Frontal cortex (tissue), 4 donors: Measurements from ENCODE around the gene METAP1D. TPM values are rescaled to one million over a fixed set of nuclear protein-coding genes. Genes with fewer than 3 reads are reported as not detected.
"Not testable (repeated sequence)": the region's sequence is repeated elsewhere in the genome, so short reads cannot be mapped to it uniquely, and the experiment has no call there.

Experiments
- DNase-seq, 2 donors: peaks; one replicate each; pipeline ENCODE4 v3.0.0; 2012; ENCODE audit warnings: low spot score in 2 of 2
- FAIRE-seq: peaks from 2 replicates; lab custom pipeline; 2012; peaks lifted over from hg19 to GRCh38; lab: Jason Lieb, UNC
- total RNA-seq: library from RNA; depleted of rRNA; stranded (reverse); fragments of >200 nt; gene quantifications from one replicate; pipeline ENCODE4 v1.2.3, GENCODE V29; 2014
- donor health status: control.
- donor health status: control.
- donor health status: control.

METAP1D gene
- total RNA-seq: 6.1 TPM

GRCh38 chr2:171999604-172000469 lies at the start of gene METAP1D:
METAP1D (plus strand) TSS chr2:171999953; CDS start chr2:171999970, 17 bp downstream.
- FAIRE-seq: no peak
- peak; percentile 93 to 94 for DNase-seq

GRCh38 chr2:171952276-171952675 lies 47.5 kb upstream of the METAP1D start:
- no peak for DNase-seq
- no peak for FAIRE-seq

- FAIRE-seq (no peak), DNase-seq (no peak)
Measured at GRCh38 chr2:171952748-171953147, 47.0 kb upstream of the METAP1D start.

- FAIRE-seq (no peak), DNase-seq (no peak)
Measured at GRCh38 chr2:171956135-171956825, 43.5 kb upstream of the METAP1D start.

- DNase-seq (no peak), FAIRE-seq (no peak)
Measured at GRCh38 chr2:171957061-171957460, 42.7 kb upstream of the METAP1D start.

- no peak for DNase-seq
- no peak for FAIRE-seq
Measured at GRCh38 chr2:171958475-171958874, 41.3 kb upstream of the METAP1D start.

- FAIRE-seq (no peak), DNase-seq (no peak)
Measured at GRCh38 chr2:171959998-171960397, 39.8 kb upstream of the METAP1D start.

GRCh38 chr2:171960570-171960969 lies 39.2 kb upstream of the METAP1D start:
- FAIRE-seq: no peak
- DNase-seq: no peak

- FAIRE-seq: no peak
- DNase-seq: no peak
Measured at GRCh38 chr2:171963198-171963597, 36.6 kb upstream of the METAP1D start.

- DNase-seq (no peak), FAIRE-seq (no peak)
Measured at GRCh38 chr2:171964308-171964707, 35.4 kb upstream of the METAP1D start.

- FAIRE-seq (no peak), DNase-seq (no peak)
Measured at GRCh38 chr2:171965238-171965637, 34.5 kb upstream of the METAP1D start.

- DNase-seq: no peak
- FAIRE-seq: no peak
Measured at GRCh38 chr2:171965661-171966060, 34.1 kb upstream of the METAP1D start.

GRCh38 chr2:171966235-171966634 lies 33.5 kb upstream of the METAP1D start:
- DNase-seq (no peak), FAIRE-seq (no peak)

GRCh38 chr2:171966688-171967087 lies 33.1 kb upstream of the METAP1D start:
- FAIRE-seq: no peak
- DNase-seq: no peak

GRCh38 chr2:171968509-171968908 lies 31.2 kb upstream of the METAP1D start:
- DNase-seq: no peak
- FAIRE-seq: no peak

- FAIRE-seq (no peak), DNase-seq (no peak)
Measured at GRCh38 chr2:171972329-171972982, 27.3 kb upstream of the METAP1D start.

GRCh38 chr2:171979103-171979502 lies 20.6 kb upstream of the METAP1D start:
- no peak for FAIRE-seq

GRCh38 chr2:171983924-171984323 lies 15.8 kb upstream of the METAP1D start:
- FAIRE-seq, DNase-seq: not testable (repeated sequence)

More at GRCh38 chr2:171979103-171979502, 20.6 kb upstream of the METAP1D start:
- no peak for DNase-seq

GRCh38 chr2:171985076-171985475 lies 14.7 kb upstream of the METAP1D start:
- FAIRE-seq: no peak
- DNase-seq: no peak

GRCh38 chr2:171986778-171987177 lies 13.0 kb upstream of the METAP1D start:
- FAIRE-seq (no peak), DNase-seq (no peak)

GRCh38 chr2:171991027-171991426 lies 8.7 kb upstream of the METAP1D start:
- DNase-seq (no peak), FAIRE-seq (no peak)
